ENCODE results near the gene TAF1B.

TAF1B gene

GRCh38 chr2:9808334-9809063 lies 34.8 kb upstream of the TAF1B start:
- DNase-seq: no peak

GRCh38 chr2:9809064-9809356 lies 34.3 kb upstream of the TAF1B start:
- DNase-seq: no peak

DNA sequence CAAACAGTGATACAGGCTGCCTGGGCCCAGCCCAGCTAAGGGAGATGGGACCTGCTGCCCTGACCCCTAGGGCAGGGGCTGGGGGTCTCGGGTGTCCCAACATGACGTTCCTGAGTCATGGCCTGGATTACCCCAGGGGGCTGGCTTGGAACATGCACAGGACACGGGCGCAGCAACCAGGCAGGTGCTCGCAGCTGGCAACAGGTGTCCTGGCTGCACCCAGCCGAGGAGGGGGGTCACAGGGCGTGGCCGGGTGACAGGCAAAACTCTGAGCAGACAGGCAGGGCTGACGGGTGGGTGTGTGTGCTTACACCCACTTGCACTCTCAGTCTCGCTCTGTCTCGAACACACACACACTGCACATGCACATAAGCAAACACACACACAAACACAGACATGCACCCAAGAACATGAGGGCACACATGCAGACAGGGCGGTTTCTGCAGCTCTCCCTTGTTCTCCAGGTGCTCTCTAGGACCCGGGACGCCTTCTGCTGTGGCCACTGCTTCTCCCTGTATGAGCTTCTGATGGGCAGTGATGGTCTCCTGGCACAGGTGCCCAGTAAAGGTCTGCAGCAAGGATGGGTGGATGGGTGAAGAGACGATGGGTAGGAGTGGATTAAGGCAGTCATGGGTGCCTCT lies 33.7 kb upstream of the TAF1B start:
- DNase-seq: no peak

DNA sequence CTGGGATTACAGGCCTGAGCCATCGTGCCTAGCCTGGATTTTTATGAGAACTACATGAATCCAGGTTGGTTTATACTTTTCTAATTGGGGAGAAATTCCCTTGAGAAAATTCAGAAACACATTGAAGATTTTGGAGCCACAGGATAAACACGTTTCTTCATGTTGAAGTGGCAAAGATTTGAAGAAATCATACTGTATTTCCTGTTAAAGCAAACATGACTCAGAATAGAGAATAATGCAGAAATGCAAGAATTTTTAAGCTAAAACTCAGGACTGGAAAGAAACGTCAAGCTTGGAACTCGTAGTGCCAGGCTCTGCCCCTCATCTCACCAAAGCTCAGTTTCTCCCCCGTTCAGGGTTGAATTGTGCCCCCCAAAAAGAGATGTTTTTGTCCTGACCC lies 32.1 kb upstream of the TAF1B start:
- no peak for DNase-seq

GRCh38 chr2:9811679-9812511 lies 31.4 kb upstream of the TAF1B start:
- DNase-seq: no peak

GRCh38 chr2:9812945-9813311 lies 30.3 kb upstream of the TAF1B start:
- DNase-seq: no peak

DNA sequence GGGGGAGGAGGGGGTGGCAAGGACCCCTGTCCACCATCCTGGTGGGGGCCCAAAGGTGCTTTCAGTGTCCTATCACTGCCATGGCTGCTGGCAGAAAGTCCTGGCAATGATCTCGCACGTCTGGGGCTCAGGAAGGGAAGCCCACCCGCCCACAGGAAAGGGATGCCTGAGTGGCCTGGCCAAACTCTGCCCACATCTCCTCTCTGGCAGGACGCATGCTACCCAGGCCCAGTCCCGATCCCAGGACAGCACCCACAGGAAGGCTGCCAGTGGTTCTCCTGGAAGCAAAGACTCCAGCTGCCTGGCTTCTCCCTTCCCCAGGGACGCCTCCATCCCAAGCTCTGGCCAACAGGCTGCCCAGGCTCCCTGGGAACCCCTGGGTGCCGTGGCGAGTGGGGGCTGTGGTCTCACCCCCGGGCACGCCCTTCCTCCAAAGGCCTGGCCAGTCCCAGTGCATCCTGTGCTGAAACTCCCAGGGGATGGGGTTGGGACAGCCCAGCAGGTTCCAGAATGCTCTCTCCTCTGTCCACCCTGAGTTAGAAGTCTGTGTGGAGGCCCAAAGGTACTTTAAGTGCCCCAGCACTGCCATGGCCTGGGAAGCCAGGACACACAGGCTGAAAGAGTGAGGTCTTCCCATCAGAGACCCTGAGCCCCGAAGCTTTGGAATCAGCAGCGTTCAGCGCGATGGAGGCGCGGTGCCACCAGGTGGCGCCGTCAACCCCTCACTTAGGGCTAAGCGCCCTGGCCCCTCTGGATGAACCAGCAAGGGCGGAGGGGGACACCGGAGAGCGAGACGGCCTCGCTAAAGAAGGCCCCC lies 29.8 kb upstream of the TAF1B start:
- DNase-seq: no peak

GRCh38 chr2:9814129-9814868 lies 29.0 kb upstream of the TAF1B start:
- no peak for DNase-seq

DNA sequence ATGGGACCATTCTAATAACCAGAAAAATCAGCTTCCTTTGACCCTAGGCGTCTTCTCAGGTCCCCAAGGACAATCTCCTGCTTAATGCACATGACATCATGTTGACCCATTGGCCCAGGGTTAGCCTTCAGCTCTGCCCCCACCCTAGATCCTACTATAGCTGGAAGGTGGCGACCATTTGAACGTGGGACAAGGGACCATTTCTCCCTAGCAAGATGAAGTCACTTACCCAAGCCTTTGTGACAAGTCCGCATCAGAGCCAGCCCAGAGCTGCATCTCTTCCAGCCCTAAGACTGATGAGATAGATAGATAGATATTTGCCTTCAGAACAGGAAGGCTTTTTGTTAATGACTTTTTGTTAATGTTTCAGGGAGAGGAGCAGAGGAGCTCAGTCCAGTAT lies 28.2 kb upstream of the TAF1B start:
- DNase-seq: no peak

DNA sequence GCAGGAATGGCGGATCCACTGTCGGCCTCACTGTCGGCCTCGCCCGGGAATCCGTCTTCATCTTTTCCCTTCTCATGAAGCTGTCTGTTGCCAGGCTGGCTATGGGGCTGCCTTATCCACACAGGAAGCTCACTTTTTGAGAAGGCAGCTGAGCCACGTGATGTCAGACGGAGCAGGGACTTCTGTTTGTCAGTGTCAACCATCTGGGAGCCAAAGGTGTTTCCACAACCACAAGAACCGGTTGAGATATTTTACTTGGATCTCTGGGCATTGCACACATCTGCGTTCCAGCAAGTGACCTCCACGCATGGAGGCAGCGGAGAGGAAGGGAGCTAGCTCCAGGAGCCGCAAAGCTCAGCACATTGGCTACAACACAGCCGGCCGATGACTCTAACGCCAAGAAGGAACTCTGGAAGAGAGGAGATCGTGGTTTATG lies 27.4 kb upstream of the TAF1B start:
- DNase-seq: no peak

DNA sequence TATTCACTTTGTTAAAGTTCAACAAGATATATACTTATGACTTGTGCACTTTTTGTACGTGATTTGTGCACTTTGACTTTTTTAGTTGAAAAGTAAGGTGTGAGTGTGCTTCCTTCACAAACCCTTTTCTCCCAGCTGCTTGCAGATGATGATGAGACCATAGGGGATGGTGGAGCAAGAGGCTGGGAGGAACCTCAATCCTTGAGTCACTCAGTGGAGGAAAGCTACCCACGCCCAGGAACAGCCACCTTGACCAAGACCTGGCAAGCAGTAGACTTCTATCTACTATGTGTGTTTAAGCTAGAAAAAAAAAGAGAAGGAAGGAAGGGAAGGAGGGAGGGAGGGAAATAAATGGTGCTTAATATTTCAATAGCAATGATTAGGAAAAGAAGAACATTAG lies 25.2 kb upstream of the TAF1B start:
- no peak for DNase-seq

DNA sequence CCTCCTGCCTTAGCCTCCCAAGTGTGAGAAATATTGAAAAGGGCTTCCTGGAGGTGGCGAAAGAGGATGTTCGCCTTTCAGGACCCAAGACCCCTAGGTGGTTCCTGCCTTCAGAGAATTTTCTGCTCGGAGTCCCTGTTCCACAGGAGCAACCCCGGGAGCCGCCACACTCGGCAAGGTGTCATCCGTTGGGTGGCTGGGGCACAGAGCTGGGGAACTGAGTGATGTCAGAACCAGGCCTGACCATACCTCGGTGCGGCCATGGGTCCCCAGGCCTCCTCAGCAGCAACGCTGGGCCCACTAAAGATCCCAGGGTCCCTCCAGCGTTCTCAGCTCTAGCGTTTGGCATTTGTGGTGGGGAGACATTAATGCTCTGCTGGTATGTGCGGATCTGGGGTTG lies 23.7 kb upstream of the TAF1B start:
- DNase-seq: no peak

DNA sequence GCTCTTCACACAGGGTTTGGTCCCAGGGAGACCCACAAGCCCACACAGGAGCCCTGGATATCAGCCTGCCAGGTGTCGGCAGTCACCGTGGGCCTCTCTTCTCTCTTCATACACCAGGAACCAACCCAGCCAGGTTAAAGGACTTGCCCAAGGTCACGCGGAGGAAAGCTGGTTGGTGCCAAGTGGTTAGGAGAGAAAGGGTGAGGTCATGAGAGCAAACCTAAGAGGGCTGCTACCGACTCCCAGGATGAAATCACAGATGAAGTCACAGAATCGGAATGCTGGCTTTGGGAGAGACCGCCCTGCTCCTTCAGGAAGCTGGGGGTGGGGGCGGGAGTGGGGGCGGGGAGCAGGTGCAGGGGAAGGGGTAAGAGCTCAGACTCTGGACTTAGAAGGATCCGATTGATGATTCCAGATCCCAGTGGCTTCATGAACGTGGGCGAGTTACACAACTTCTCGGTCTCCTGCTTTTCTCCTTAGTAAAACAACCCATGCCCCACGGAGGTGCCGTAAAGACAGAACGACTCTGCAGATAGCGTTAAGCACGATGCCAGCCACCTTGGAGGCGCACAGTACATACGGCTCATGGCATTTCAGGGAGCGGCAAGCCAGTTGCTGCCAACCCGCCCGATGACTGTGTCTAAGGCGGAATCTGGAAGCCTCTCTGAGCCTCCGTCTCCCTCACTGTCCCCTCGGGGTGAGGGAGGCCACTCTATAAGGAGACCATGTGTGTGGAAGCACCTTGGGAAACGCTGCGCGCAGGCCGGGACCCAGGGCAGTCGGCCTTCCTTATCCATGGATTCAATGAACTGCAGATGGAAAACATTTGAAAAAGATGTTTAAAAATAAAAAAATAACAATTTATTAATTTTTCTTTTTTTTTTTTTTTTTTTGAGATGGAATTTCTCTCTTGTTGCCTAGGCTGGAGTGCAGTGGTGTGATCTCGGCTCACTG lies 23.0 kb upstream of the TAF1B start:
- DNase-seq: no peak

DNA sequence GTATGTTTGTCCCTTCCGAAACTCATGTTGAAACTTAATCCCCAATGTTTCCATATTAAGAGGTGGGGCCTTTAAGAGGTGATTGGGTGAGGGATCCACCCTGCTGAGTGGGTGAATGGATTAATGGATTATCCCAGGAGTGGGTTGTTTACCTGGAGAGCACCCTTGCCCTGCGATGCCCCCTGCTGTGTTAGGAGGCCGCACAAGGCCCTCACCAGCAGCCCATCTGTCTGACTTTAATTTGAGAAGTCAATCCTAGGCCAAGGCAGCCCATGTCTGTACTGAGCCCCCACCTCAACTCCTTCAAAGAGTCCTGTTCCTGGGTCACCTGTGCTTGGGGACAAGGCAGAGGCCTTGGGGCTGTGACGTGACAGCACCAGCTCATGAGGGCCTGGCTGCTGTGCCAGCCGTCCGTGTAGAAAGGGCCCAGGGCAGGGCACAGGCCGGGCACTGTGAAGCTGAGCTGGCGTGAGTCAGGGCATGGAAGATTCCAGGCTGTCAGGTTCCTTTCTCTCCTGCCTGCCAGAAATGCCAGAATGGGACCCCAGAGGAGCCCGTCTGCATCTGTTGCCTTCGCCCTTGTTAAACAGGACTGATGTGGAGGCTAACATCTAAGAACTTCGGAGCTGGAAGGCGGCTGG lies 21.3 kb upstream of the TAF1B start:
- no peak for DNase-seq

GRCh38 chr2:9824441-9824840 lies 18.8 kb upstream of the TAF1B start:
- no peak for DNase-seq

GRCh38 chr2:9824956-9825720 lies 18.1 kb upstream of the TAF1B start:
- DNase-seq: no peak

GRCh38 chr2:9826208-9826607 lies 17.1 kb upstream of the TAF1B start:
- DNase-seq: no peak

DNA sequence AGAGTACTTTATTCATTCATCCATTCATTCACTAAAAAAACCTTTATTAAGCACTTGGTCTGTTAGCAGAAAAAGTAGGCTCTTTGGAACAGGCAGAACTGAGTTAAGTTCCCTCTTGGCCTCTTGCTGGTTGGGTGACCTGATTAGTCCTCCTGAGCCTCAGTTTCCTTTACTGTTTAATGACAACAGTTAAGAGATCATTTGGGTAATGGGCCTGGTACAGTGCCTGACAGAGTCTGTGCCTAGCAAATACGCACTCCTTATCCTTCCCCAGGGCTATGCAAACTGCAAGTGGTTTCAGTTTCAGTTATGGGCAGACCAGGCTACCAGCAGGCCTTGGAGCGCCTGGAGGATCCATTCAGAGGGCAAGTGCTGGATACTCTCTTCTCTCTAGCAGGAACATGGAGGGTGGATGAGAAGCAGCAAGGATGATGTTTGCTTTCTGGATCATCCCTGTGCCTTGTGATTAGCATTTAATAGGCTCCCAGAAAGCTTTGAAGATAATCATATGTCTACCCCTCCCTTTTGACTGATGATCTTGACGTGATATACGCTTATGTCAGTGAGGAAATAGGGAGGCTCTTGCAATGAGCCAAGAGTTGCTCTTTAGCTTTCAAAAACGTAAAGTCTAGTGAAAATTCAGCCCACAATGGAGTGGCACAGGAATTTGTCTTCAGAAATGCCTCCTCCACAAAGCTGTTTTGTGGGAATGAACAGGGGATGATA lies 12.4 kb upstream of the TAF1B start:
- no peak for DNase-seq

GRCh38 chr2:9831670-9832069 lies 11.6 kb upstream of the TAF1B start:
- no peak for DNase-seq
